H4 (cell line): ENCODE data around the gene TMEM255B. TPM values are rescaled to one million over a fixed set of nuclear protein-coding genes. Genes with fewer than 3 reads are reported as not detected.

Source experiments
- DNase-seq: peaks from one replicate; pipeline ENCODE4 v3.0.0-alpha.2; 2015; ENCODE audit warnings: low spot score
- total RNA-seq: library from RNA; depleted of rRNA; stranded (reverse); fragments of >200 nt; shearing (Covaris generic); gene quantifications from 2 replicates; pipeline ENCODE4 v1.2.3, GENCODE V29; 2014

TMEM255B gene
- total RNA-seq, 1 experiment from 2014 or later = 2.1 TPM

DNA sequence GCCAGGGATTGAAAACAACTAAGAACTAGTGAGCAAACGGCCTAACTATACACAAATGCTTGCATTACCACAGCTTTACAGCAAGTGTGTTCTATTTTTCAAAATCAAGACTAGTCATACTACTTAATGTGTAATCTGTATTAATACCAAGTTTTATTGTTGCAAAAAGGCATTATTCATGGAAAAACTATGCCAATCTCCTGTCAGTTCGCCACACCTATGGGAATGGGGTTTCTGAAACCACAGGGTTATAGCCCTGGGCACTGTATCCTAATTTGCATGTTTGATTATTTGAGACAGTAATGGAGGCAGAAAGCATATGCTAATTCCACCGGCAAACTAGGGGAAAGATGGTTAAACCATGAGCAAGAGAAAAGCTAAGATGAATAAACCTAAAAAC is 90.5 kb downstream of the TMEM255B start:
- DNase-seq = no peak

GRCh38 chr13:113849981-113850721 is 91.1 kb downstream of the TMEM255B start:
- no peak for DNase-seq

GRCh38 chr13:113850722-113851479 is 91.9 kb downstream of the TMEM255B start:
- DNase-seq = no peak

GRCh38 chr13:113851480-113851803 is 92.4 kb downstream of the TMEM255B start:
- DNase-seq = no peak

- DNase-seq = no peak
Measured at GRCh38 chr13:113851826-113852535, 93.0 kb downstream of the TMEM255B start.

DNA sequence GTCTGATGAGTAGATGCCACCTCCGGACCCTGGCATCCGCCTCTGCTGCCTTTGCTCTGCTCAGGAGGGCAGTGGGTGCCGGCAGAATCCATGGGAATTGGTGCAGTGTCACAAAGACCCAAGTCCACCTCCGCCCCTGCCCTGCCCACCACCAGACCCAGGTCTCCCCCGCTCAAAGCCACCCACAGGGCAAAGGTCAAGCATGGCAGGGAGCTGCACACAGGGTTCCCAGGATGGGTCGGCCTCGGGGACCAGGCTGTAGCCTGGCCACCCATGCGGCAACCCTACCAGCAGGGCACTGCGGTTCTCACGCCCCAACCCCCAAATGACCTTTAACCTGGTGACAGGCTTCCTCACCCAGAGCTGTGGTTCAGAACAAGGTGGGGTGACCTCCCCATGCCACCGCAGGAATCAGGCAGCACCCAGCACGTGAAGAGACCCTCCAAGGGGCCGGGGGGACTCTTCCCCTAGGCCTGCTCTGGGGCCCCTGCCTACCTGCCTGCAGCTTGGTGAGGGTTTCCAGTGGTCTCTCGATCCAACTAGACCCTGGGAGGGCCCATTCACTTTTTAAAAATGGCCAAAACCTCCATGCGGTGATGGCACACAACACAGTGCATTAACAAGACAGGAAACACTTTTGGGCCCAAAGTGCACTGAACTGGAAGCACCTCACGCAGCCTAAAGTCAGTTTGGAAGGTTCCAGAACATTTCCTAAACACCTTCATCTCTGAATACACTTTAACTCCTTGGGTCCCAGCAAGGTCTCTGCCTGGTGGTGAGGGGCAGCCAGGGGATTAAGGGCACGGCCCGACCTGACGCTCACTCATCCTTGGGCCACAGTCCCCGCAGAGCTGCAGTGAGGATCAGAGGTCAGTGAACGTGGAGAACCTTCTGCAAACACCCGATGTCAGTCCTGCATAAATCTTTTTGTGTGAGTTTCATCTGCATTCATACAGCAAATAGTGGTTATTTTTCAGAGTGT is 93.8 kb downstream of the TMEM255B start:
- DNase-seq = no peak

DNA sequence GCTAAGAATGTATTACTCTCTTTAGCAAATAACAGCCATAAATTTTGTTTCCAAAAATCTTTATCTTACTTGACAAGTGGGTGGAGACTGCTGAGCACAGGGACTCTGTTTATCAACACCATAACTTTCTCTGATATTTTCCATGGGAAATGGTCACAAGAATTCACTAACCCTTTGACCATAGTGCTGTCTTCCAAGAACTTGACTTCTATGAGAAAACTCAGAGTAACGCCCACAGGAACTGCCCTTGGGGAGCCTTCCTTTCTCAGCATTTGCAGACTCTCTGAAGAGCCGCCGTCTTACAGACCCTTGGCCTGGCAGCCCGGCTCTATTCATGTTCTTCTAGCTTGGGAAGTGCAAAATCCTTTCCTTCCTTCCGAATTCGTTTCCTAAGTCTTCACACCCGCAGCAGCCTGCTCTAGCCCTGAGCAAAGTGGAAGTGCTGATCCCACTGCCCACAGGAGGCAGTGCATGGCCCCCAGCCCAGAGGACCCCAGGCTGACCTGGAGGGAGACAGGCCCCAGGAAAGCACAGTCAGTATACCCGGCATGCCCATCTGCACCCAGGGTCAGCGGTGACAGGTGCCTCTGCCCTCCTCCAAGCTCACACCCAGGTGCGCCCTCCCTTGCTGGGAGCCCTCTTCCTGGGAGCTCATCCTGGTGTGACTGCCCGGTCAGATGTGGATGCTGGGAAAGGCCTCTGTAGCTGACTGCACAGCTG is 94.7 kb downstream of the TMEM255B start:
- no peak for DNase-seq

GRCh38 chr13:113854238-113855011 is 95.4 kb downstream of the TMEM255B start:
- DNase-seq = no peak

DNA sequence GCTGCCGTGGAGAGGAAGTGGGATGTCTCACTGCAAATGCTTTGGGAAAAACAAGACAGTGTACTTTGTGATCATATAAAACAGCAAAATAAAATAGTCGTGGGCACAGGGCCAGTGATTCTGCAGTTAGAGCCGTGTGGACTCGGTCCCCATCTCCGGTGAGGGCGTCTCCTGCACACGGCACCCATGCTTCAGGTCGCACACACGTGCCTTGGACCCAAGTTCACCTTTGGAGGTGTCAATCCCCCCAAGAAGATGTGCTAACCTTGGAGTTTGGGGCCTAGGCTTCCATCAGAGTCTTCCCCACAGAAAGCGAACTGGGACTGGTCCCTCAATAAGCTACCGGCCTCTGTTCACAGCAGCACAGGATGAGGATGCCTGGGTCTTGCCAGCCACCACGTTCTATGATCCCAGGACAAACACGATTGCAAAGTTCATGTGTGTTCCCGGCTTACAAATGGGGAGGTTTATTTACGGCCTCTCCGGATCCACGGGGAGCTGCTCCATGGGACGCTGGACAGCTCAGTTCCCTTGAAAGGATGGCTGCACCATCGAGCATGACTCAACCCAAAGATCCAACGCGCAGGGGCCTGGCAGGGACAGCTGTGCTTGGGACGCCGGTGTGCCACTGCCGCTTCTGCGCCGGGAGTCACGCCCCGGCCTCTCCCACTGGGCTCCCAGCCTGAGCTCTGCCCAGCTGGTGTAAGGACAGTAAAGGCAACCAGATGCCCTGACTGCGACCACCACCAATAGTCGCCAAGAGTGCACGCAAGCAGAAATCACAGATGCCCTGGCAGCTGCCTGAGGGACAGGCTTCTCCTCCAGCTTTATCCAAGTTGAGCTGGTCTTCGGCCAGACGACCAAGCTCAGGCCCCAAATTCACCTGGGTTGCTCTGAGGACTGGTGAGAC is 96.2 kb downstream of the TMEM255B start:
- no peak for DNase-seq

GRCh38 chr13:113855931-113856715 is 97.1 kb downstream of the TMEM255B start:
- no peak for DNase-seq

- no peak for DNase-seq
Measured at GRCh38 chr13:113856716-113857065, 97.7 kb downstream of the TMEM255B start.

- DNase-seq = no peak
Measured at GRCh38 chr13:113857531-113858195, 98.6 kb downstream of the TMEM255B start.

DNA sequence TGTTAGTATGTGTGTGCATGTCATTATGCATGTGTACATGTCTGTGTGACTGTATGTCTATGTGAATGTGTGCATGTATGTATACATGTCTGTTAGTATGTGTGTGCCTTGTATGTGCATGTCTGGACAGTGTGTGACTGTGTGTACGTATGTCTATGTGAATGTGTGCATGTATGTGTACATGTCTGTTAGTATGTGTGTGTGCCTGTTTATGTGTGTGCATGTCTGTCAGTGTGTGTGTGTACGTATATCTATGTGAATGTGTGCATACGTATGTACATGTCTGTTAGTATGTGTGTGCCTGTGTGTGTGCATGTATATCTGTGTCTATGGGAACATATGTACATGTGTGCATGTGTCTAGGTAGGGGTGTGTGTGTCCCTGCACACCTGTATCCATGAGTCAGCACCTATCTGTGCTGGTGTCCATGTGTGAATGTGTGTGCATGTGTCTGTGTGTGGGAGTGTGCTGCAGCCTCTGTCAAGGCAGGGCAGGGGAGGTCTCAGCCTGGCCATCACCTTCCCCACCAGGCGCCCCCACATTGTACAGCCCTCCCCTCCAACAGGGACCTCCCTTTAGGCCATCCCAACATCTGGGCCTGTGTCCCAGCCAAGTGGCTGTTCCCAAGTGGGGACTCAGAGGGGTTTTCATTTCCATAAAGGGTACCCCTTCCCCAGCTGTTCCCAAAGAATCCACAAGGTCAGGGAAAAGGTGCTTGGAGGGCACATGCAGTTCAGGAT is 100.5 kb downstream of the TMEM255B start:
- DNase-seq = no peak

- no peak for DNase-seq
Measured at GRCh38 chr13:113860051-113860664, 101.1 kb downstream of the TMEM255B start.

GRCh38 chr13:113860665-113861432 is 101.8 kb downstream of the TMEM255B start:
- DNase-seq = no peak
